ENCODE results near the gene CAPRIN1.

The CAPRIN1 gene

DNA sequence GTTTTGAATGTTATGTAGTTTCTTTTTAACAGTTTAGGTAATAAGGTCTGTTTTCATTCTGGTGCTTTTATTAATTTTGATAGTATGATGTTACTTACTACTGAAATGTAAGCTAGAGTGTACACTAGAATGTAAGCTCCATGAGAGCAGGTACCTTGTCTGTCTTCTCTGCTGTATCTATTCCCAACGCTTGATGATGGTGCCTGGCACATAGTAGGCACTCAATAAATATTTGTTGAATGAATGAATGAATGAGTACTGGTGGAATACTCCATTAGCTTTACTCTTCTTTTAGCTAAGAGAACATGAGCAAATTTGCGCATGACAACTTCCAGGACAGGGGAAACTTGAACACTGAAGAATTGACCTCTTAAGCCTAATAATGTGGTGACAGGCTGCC is 47.3 kb downstream of the CAPRIN1 start:
- DNase-seq, result no peak

GRCh38 chr11:34104680-34105078 is 53.1 kb downstream of the CAPRIN1 start:
- no peak for DNase-seq

DNA sequence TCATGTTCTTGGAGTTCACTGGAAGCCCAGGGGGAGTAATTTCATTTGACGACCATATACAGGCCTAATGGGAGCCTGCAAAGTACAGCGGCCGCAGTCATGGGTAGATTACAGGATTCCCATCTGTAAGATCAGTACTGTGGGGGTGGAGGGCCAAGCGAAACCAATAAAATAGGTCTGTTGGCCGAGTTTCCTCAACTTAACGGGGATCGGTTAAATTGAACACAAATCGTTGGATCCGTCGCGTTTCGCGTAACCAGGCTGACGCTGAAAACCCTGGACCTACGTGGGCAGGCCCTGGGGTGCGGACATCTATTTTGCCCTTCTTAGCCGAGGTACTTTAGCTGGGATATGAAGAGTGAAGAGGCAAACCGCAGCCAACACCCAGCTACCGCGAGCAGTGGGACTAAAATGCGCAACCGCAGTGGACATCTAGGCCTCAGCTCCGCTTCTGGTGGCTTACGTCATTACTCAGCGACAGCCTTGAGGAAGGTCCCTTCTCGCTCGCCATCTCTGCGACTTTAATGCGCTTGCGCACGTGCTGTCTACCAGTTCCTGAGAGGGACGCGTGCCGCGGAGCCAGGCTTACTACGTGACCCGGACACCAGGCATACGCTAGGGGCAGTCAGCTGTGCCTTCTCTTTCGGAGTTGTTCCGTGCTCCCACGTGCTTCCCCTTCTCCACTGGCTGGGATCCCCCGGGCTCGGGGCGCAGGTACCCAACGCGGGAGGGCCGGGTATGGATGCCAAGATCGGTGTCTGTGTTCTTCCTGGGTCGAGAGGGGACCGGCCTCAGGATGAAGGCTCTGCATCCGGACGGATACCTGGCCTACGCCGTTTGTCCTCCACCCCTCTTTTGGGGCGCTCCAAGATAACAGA is 53.8 kb downstream of the CAPRIN1 start, which contains the start of gene NAT10:
TSS of gene NAT10 (plus strand) at position 551 of the 878 bp plus-strand sequence. CDS start 2,597 bp downstream, outside the sequence.
- DNase-seq, result peak; percentile 100

DNA sequence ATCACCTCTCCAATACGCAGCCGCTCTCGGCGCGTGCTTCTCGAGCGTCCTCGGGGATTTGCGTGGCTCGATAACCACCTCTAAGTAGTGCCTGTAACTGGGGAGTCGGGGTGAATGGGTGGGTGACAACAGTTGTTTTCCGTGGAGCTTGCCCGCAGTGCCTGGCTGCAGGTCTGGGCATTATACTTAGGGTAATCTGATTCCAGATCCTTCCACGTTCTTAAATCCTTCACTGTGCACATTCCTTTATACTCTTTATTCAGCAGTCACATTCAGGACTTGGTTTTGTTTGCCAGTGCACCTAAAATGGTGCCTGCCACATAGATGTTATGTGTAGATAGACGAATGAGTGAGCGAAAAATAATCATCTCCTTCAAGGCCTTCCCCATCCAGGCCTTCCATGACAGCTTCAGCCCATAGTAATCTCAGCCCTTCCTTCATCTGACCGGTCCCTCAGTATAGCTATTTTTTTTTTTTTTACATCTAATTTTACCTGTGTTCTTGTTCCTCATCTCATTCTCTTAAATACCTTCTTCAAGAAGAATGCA is 54.5 kb downstream of the CAPRIN1 start:
- DNase-seq, result peak; percentile 74

DNA sequence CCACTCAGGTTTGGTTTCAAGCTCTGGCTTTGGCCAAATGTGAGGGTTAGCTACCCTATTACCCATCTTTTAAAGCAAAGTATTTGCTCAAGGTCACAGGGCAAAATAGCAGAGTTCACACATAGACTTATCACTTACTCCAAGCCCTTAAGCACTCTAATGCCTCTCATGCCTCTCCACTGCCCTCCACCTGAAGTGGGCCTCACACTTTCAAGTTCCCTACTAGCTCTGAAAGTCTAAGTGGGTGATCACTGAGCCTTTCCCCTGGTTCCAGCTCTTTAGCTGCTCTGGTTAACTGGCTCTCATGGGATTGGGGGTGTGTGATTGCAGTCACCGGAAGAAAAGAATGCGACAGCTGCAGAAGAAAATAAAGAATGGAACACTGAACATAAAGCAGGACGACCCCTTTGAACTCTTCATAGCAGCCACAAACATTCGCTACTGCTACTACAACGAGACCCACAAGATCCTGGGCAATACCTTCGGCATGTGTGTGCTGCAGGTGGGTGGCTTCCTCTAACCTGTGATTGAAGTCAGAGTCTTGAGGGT is 60.3 kb downstream of the CAPRIN1 start:
- DNase-seq, result no peak

- DNase-seq, result no peak
Observed at GRCh38 chr11:34114014-34114413, 62.5 kb downstream of the CAPRIN1 start.

DNA sequence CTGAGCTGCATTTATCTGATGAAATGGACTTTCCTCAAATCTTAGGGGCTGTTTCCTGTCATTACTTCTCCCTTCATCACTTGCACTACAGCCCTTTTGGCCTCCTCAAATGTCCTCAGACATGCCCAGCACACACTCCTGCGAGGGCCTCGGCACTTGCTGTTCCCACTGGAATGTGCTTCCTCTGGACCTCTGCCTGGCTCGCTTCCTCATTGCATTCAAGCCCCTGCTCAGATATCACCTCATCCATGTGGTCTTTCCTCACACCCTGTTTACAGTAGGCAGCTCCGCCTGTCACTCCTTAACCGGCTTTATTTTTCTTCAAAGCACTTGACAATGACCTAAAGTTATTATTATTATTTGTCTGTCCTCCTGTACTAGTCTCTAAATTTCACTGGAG is 62.9 kb downstream of the CAPRIN1 start:
- no peak for DNase-seq

DNA sequence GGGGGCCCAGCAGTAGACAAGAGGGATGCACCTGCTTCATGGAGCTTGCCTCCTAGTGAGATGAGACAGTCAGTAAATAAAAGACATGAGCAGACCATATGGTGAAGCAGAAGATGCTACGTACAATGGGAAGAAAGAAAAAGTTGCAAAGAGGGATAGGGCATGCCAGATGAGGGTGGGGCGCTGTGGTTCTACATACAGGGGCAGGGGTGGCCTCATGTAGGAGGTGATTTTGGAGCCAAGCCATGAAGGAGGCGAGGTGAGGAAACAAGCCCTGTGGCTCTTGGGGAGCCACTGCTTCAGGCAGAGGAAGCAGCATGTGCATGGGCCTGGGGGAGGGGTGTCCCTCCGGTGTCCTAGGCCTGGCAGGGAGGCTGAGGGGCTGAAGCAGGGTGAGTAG is 69.1 kb downstream of the CAPRIN1 start:
- DNase-seq, result no peak

- no peak for DNase-seq
Observed at GRCh38 chr11:34124885-34125668, 73.5 kb downstream of the CAPRIN1 start.

GRCh38 chr11:34126959-34127848 is 75.7 kb downstream of the CAPRIN1 start:
- DNase-seq, result no peak

GRCh38 chr11:34128824-34129223 is 77.3 kb downstream of the CAPRIN1 start:
- no peak for DNase-seq

- no peak for DNase-seq
Observed at GRCh38 chr11:34132261-34132965, 80.9 kb downstream of the CAPRIN1 start.

- DNase-seq, result no peak
Observed at GRCh38 chr11:34134765-34135164, 83.2 kb downstream of the CAPRIN1 start.

- DNase-seq, result no peak
Observed at GRCh38 chr11:34135439-34135838, 83.9 kb downstream of the CAPRIN1 start.

GRCh38 chr11:34136420-34136819 is 84.9 kb downstream of the CAPRIN1 start:
- DNase-seq, result no peak

GRCh38 chr11:34139346-34139745 is 87.8 kb downstream of the CAPRIN1 start:
- DNase-seq, result no peak

GRCh38 chr11:34140149-34140548 is 88.6 kb downstream of the CAPRIN1 start:
- no peak for DNase-seq

GRCh38 chr11:34143048-34143447 is 91.5 kb downstream of the CAPRIN1 start:
- DNase-seq, result no peak

DNA sequence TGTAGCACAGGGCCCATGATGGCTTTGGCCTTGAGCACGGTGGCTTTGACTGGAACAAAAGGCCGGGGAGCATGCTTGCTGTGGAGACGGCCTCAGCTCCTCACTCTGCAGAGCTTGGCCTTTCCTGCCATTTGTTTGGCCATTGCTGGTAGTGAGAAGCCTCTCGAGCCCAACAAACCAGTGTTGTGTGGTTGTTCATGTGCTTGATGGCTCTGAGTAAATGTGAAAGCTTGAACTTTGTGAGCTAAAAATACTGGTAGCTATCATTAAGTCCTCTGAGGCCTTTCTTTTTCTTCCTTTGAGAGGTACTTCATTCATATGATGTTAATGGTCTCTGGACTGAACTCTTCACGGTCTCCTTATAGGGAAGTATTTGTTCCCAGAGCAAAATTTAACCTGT is 93.5 kb downstream of the CAPRIN1 start:
- DNase-seq, result no peak

DNA sequence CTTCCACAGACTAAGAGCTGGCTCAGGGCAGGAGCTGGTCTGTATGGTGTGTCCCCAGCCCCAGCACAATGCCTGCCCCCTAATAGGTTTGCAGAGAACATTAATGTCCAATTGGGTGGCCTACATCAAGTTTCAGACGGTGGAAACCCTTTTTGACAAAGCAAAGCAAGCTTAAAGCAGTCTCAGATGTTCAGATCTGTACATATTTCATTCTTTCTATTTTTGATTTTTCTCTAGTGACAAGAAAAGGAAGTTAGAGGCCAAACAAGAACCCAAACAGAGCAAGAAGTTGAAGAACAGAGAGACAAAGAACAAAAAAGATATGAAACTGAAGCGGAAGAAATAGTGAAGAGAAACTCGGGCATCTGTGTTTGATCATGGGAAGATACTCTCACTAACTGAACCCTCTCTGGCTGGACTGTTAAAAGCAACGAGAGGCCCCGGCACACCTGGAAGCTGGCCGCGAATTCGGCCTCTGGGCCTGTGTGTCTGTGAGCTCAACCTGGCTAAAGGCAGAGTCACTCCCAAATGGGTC is 94.4 kb downstream of the CAPRIN1 start:
- DNase-seq, result no peak

- no peak for DNase-seq
Observed at GRCh38 chr11:34146411-34146810, 94.9 kb downstream of the CAPRIN1 start.

Measured in hematopoietic multipotent progenitor cell treated with erythropoietin and hydrocortisone succinate and interleukin-3 and kit ligand, for 4 days (in vitro differentiated cells).